Measurements from ENCODE around the gene LDLR.
"Not testable (repeated sequence)": the region's sequence is repeated elsewhere in the genome, so short reads cannot be mapped to it uniquely, and the experiment has no call there.

LDLR gene

GRCh38 chr19:11137542-11138384 lies 48.5 kb downstream of the LDLR start:
- in situ Hi-C loops (cut with MboI; ENCODE audit: low sequenced_read_pairs): no loop called here

- in situ Hi-C loops (cut with MboI; ENCODE audit: low sequenced_read_pairs): no loop called here
These were observed 49.5 kb downstream of the LDLR start for GRCh38 chr19:11138601-11139300.

- in situ Hi-C loops (cut with MboI; ENCODE audit: low sequenced_read_pairs): not testable (repeated sequence)
These were observed 50.8 kb downstream of the LDLR start for GRCh38 chr19:11140023-11140538.

GRCh38 chr19:11140896-11141295 lies 51.6 kb downstream of the LDLR start:
- in situ Hi-C loops (cut with MboI; ENCODE audit: low sequenced_read_pairs): no loop called here

- in situ Hi-C loops (cut with MboI; ENCODE audit: low sequenced_read_pairs): no loop called here
These were observed 52.8 kb downstream of the LDLR start for GRCh38 chr19:11141937-11142527.

- in situ Hi-C loops (cut with MboI; ENCODE audit: low sequenced_read_pairs): no loop called here
These were observed 53.4 kb downstream of the LDLR start for GRCh38 chr19:11142528-11143171.

- in situ Hi-C loops (cut with MboI; ENCODE audit: low sequenced_read_pairs): no loop called here
These were observed 56.3 kb downstream of the LDLR start for GRCh38 chr19:11145536-11145924.

- in situ Hi-C loops (cut with MboI; ENCODE audit: low sequenced_read_pairs): no loop called here
These were observed 58.7 kb downstream of the LDLR start for GRCh38 chr19:11148001-11148400.

GRCh38 chr19:11151181-11151580 lies 61.9 kb downstream of the LDLR start:
- in situ Hi-C loops (cut with MboI; ENCODE audit: low sequenced_read_pairs): no loop called here

GRCh38 chr19:11152318-11153062 lies 63.2 kb downstream of the LDLR start:
- in situ Hi-C loops (cut with MboI; ENCODE audit: low sequenced_read_pairs): no loop called here

GRCh38 chr19:11154683-11155047 lies 65.4 kb downstream of the LDLR start:
- in situ Hi-C loops (cut with MboI; ENCODE audit: low sequenced_read_pairs): no loop called here

- in situ Hi-C loops (cut with MboI; ENCODE audit: low sequenced_read_pairs): no loop called here
These were observed 66.3 kb downstream of the LDLR start, which contains the start of gene SPC24 for GRCh38 chr19:11155373-11156120. SPC24 (minus strand) TSS chr19:11155782; CDS start chr19:11155776, 6 bp downstream.

- in situ Hi-C loops (cut with MboI; ENCODE audit: low sequenced_read_pairs): no loop called here
These were observed 70.6 kb downstream of the LDLR start for GRCh38 chr19:11159598-11160439.

GRCh38 chr19:11160440-11160768 lies 71.1 kb downstream of the LDLR start:
- in situ Hi-C loops (cut with MboI; ENCODE audit: low sequenced_read_pairs): not testable (repeated sequence)

- in situ Hi-C loops (cut with MboI; ENCODE audit: low sequenced_read_pairs): no loop called here
These were observed 75.0 kb downstream of the LDLR start for GRCh38 chr19:11164296-11164695.

- in situ Hi-C loops (cut with MboI; ENCODE audit: low sequenced_read_pairs): no loop called here
These were observed 75.7 kb downstream of the LDLR start for GRCh38 chr19:11164879-11165406.

- in situ Hi-C loops (cut with MboI; ENCODE audit: low sequenced_read_pairs): no loop called here
These were observed 76.3 kb downstream of the LDLR start for GRCh38 chr19:11165486-11166030.

All from HL-60/S4 (cell line).